HCEC 1CT (cell line): ENCODE data around the gene PAOX.

ENCODE experiments used
- DNase-seq: peaks from one replicate; pipeline ENCODE4 v3.0.0-alpha.2; 2017

The PAOX gene

GRCh38 chr10:133440633-133441285 is 61.7 kb downstream of the PAOX start:
- DNase-seq: no peak
